Left ventricle myocardium inferior (tissue), 1 donor: ENCODE measurements around the gene PIANP. TPM values are rescaled to one million over a fixed set of nuclear protein-coding genes. Genes with fewer than 3 reads are reported as not detected.
"Not testable (repeated sequence)": the region's sequence is repeated elsewhere in the genome, so short reads cannot be mapped to it uniquely, and the experiment has no call there.

ENCODE experiments used
- DNase-seq: peaks from one replicate; pipeline ENCODE4 v3.0.0-alpha.2; 2020
- H3K27ac ChIP-seq: fragments of 200-600 bp; replicated peaks from 2 replicates; pipeline ENCODE4 v1.8.0; 2021
- H3K27me3 ChIP-seq: fragments of 200-600 bp; 2 replicates; pipeline ENCODE4 v1.8.0; 2021; ENCODE audit warnings: low read depth
- H3K36me3 ChIP-seq: fragments of 200-600 bp; 2 replicates; pipeline ENCODE4 v1.8.0; 2021
- H3K4me1 ChIP-seq: fragments of 200-600 bp; 2 replicates; pipeline ENCODE4 v1.8.0; 2021
- H3K4me3 ChIP-seq: fragments of 200-600 bp; 2 replicates; pipeline ENCODE4 v1.8.0; 2021; ENCODE audit warnings: mild to moderate bottlenecking, moderate library complexity
- H3K9me3 ChIP-seq: fragments of 200-600 bp; replicated peaks from 2 replicates; pipeline ENCODE4 v1.8.0; 2021
- CTCF ChIP-seq: fragments of 200-600 bp; IDR thresholded peaks from 2 replicates; pipeline ENCODE4 v1.8.0; 2021; ENCODE audit warnings: antibody characterized with exemption, mild to moderate bottlenecking, borderline replicate concordance
- intact Hi-C: fragments of 100-400 bp; cut with micrococcal nuclease; formaldehyde crosslinking; loops from one replicate; pipeline ENCODE4 v1.11.0; 2022
- total RNA-seq: library from RNA; stranded (reverse); fragmentation: NEBNext Ultra II Directional; extraction: Animal tissue kit (Norgen Biotek cat#: 25700); gene quantifications from one replicate; pipeline ENCODE4 v1.2.1, GENCODE V29; 2021
- donor health status: DM: no; HTN: yes; CAD: no; lungs with severe emphysema.

The PIANP gene
- total RNA-seq, 1 donor from 2014 or later: 0.41 TPM

- DNase-seq: no peak
- H3K36me3 ChIP-seq: peaks cover 33% of the 10 kb centered on the region
- peaks cover 23% of the 10 kb centered on the region for H3K4me1 ChIP-seq
- intact Hi-C loops: no loop called here
- no peaks in the 10 kb centered on the region for H3K27me3 ChIP-seq
- no peak for TF ChIP-seq CTCF
- no peak overlapping the region for H3K4me3 ChIP-seq
- no peak overlapping the region for H3K27ac ChIP-seq
- no peaks in the 10 kb centered on the region for H3K9me3 ChIP-seq
Measured at GRCh38 chr12:6725350-6725749, 24.7 kb upstream of the PIANP start.

DNA sequence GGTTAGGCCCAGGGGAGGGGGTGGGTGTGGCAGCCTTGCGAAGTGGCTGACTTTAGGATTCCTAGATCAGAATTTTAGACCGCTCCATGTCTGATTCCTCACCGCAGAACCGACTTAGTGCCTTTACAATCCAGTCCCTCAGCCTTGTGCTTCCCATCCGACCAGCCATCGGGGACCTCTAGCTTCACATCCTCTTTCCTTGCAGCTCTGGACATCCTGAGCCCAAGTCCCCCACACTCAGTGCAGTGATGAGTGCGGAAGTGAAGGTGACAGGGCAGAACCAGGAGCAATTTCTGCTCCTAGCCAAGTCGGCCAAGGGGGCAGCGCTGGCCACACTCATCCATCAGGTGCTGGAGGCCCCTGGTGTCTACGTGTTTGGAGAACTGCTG, 23.8 kb upstream of the PIANP start:
- TF ChIP-seq CTCF: no peak
- intact Hi-C loops: no loop called here
- no peak for DNase-seq
- Histone ChIP-seq H3K36me3 (peaks cover 23% of the 10 kb centered on the region), H3K4me1 (peaks cover 23% of the 10 kb centered on the region), H3K27ac (peak overlapping the region; percentile 92), H3K4me3 (peak overlapping the region; percentile 71), H3K9me3 (no peaks in the 10 kb centered on the region), H3K27me3 (no peaks in the 10 kb centered on the region)

DNA sequence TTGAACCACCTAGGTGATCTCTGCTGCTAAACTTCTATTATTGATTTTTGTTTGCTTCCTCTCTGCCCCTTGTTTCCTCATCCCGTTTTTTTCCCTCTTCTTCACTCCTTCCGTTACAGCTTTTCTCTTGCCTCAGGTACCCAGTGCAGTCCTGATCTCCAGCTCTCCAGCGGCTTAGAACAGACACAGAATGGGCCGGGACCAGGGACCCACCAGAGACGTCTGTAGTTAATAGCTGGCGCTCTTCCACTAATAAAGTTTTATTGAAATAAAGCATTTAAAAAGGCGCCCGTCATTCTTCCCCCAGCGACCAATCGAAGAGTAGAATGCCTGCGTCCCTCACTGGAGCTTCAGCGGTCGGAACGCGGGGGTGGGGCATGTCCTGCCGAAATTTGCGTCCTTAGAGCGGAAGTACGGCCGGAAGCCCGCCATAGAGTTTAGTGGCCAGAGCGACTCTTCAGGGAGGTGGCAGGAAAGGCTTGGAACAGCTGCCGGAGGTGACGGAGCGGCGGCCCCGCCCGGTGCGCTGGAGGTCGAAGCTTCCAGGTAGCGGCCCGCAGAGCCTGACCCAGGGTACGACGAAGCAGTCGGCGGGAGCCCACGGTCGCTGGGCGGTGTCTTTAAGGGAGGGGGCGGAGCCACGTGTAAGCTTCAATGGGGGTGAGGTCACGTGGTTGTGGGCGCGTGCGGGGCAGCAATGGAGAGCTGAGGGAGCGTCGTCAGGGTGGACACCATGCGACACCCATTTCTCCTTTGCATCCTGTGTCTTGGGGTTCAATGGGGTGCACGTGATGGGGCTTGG, 23.2 kb upstream of the PIANP start, which contains the start of gene COPS7A:
TSS of gene COPS7A (plus strand) at position 440 of the 802 bp plus-strand sequence. CDS start 611 bp downstream, outside the sequence.
- Histone ChIP-seq H3K4me3 (peak within 1 kb of the TSS; percentile 71), H3K4me1 (peaks cover 23% of the 10 kb centered on the region), H3K36me3 (peaks cover 17% of the 10 kb centered on the region), H3K27me3 (no peaks in the 10 kb centered on the region), H3K27ac (peak within 1 kb of the TSS; percentile 92), H3K9me3 (no peaks in the 10 kb centered on the region)
- DNase-seq: peak; percentile 99
- intact Hi-C loops: no loop called here
- TF ChIP-seq CTCF: no peak

DNA sequence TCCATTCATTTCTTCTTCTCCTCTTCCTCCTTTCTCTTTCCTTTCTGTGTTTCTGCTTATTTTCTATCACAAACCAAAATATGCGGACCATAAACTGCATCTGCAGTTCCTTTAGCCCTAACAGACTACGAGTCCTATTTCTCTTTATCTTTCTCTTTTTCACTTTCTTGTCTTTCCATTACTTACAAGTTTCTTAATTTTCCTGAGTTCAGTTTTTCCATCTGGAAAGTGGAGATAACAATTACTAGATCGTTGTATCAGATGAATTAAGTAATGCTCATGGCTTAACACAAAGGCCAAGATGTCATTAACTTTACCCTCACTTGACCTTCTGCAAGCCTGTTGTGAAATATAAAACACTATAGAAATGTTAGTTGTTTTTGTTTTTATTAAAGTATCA, 22.2 kb upstream of the PIANP start:
- H3K4me3 ChIP-seq: no peak overlapping the region
- peaks cover 23% of the 10 kb centered on the region for H3K4me1 ChIP-seq
- DNase-seq: no peak
- intact Hi-C loops: no loop called here
- no peak for TF ChIP-seq CTCF
- H3K27me3 ChIP-seq: no peaks in the 10 kb centered on the region
- peaks cover 8% of the 10 kb centered on the region for H3K36me3 ChIP-seq
- no peaks in the 10 kb centered on the region for H3K9me3 ChIP-seq
- H3K27ac ChIP-seq: no peak overlapping the region

DNA sequence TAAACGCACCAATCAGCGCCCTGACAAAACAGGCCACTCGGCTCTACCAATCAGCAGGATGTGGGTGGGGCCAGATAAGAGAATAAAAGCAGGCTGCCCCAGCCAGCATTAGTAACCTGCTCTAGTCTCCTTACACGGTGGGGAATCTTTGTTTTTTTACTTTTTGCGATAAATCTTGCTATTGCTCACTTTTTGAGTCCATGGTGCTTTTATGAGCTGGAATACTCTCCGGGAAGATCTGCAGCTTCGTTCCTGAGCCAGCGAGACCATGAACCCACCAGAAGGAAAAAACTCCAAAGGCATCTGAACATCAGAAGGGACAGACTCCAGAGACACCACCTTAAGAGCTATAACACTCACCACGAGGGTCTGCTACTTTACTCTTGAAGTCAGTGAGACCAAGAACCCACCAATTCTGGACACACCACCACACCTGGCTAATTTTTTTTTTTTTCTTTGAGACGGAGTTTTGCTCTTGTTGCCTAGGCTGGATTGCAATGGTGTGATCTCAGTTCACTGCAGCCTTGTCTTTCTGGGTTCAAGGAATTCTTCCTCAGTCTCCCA, 16.3 kb upstream of the PIANP start:
- no peaks in the 10 kb centered on the region for H3K36me3 ChIP-seq

GRCh38 chr12:6716031-6716873, 15.6 kb upstream of the PIANP start:
- H3K27me3 ChIP-seq: peaks cover 47% of the 10 kb centered on the region
- H3K36me3 ChIP-seq, H3K4me1 ChIP-seq, intact Hi-C loops, H3K27ac ChIP-seq, H3K4me3 ChIP-seq, DNase-seq, H3K9me3 ChIP-seq: not testable (repeated sequence)

More for the DNA sequence above, 16.3 kb upstream of the PIANP start:
- no peak for DNase-seq
- H3K27me3 ChIP-seq: peaks cover 40% of the 10 kb centered on the region
- H3K4me1 ChIP-seq: no peaks in the 10 kb centered on the region
- no peak overlapping the region for H3K27ac ChIP-seq
- TF ChIP-seq CTCF: no peak
- no peaks in the 10 kb centered on the region for H3K9me3 ChIP-seq
- intact Hi-C loops: no loop called here
- H3K4me3 ChIP-seq: no peak overlapping the region
